Astrocyte of the spinal cord (primary cell): ENCODE measurements around the gene CACNA1E.

Source experiments
- DNase-seq: peaks from one replicate; pipeline ENCODE4 v3.0.0; 2011; ENCODE audit warnings: low read depth, low spot score
- H3K4me3 ChIP-seq: 2 replicates; pipeline ENCODE4 v1.5.1; 2011; ENCODE audit warnings: low read depth, mild to moderate bottlenecking, low read length, moderate library complexity
- in situ Hi-C: cut with HindIII; loops from 2 replicates; pipeline ENCODE4 v1.10.0; 2017; ENCODE audit warnings: low sequenced_read_pairs
- TF ChIP-seq, protein P1 (sequence below): IDR thresholded peaks from 2 replicates; pipeline ENCODE4 v1.5.1; 2012; ENCODE audit warnings: low read depth, mild to moderate bottlenecking, low read length, inconsistent platforms

The CACNA1E gene

DNA sequence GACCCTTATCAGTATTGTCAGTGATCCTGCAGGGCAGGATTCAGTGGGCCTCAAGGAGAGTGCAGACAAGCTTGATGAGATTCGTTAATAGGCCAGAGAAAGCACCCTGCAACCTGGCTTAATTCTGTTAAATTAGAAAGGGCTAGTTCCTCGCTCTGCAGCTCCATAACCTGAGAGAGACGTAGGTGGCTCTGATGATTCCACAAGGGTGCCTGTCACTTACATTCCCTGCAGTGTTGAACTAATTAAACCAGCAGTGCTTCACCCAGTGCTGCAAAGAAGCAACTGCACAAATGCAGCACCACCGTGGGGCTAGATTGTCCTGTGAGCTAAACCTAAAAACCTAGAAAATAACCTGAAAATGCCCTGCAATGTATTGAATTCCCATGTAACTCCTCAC is 270.8 kb downstream of the CACNA1E start:
- TF ChIP-seq, protein P1, sequence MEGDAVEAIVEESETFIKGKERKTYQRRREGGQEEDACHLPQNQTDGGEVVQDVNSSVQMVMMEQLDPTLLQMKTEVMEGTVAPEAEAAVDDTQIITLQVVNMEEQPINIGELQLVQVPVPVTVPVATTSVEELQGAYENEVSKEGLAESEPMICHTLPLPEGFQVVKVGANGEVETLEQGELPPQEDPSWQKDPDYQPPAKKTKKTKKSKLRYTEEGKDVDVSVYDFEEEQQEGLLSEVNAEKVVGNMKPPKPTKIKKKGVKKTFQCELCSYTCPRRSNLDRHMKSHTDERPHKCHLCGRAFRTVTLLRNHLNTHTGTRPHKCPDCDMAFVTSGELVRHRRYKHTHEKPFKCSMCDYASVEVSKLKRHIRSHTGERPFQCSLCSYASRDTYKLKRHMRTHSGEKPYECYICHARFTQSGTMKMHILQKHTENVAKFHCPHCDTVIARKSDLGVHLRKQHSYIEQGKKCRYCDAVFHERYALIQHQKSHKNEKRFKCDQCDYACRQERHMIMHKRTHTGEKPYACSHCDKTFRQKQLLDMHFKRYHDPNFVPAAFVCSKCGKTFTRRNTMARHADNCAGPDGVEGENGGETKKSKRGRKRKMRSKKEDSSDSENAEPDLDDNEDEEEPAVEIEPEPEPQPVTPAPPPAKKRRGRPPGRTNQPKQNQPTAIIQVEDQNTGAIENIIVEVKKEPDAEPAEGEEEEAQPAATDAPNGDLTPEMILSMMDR = no peak
- in situ Hi-C loops = no loop called here
- H3K4me3 ChIP-seq = no peak overlapping the region
- DNase-seq = no peak

DNA sequence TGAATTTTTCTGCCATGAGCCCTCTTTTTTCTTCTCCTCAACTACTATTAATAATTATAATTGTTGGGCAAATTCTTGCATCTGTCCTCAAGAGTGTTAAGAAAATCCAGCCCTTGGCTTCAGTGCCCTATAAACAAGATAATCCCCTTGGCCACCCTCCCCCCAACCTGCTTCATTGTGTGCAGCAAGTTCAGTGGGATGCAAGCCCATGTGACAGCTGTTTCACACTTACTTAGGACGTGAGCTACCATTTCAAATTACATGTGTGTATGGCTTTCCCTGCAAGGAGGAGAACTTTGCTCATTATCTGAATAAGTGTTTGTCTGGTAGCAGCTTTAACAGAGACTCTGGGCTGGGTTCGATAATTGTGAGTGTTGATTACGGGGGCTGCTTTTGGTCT is 276.2 kb downstream of the CACNA1E start:
- in situ Hi-C loops = no loop called here
- no peak for DNase-seq
- TF ChIP-seq, protein P1 = no peak
- no peak overlapping the region for H3K4me3 ChIP-seq

DNA sequence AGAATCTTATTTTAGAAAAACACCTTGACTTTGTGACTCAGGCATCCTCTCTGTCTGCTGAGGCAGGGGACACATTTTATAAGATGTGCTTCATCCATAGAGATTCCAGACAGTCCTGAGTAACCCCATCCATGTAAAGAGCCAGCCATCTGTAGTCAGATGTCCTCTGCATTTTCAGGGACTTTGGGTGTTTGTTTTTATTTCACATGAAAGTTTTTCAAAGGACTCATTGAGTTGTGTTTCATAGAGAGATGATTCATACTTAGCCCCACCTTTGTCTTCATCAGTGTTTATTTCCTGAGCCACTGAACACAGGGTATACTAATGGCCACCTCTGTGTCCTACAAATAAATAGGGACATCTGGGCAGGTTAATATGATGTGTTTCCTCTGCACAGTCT is 280.4 kb downstream of the CACNA1E start:
- no peak for DNase-seq
- TF ChIP-seq, protein P1 = no peak
- in situ Hi-C loops = no loop called here
- H3K4me3 ChIP-seq = no peak overlapping the region

DNA sequence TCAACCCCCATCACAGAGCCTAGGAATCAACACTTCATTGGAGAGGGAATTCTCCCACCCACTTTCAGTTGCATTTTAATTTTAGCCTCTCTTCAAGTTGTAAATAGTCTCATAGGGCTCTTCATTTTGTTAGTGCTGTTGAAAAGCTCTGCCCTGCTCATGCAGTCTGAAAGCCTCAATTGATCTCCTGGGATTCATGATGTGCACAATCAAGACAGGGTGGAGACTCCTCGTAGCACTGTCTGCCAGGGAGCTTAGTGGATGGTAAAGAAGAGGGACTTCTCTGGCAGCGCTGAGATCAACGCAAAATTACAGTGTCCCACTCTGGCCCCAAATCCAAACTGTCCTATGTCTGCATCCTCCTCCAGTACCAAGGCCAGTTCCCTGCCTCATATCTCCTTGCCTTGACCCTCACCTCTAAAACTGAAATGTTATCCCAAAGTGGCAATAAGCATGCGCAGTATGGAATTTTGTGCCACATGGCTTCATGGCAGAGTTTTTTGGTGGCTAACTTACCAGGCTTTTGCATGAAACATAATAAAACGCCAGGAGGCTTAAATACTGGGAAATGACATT is 282.2 kb downstream of the CACNA1E start:
- H3K4me3 ChIP-seq = no peak overlapping the region
- TF ChIP-seq, protein P1 = no peak
- no peak for DNase-seq
- in situ Hi-C loops = no loop called here

DNA sequence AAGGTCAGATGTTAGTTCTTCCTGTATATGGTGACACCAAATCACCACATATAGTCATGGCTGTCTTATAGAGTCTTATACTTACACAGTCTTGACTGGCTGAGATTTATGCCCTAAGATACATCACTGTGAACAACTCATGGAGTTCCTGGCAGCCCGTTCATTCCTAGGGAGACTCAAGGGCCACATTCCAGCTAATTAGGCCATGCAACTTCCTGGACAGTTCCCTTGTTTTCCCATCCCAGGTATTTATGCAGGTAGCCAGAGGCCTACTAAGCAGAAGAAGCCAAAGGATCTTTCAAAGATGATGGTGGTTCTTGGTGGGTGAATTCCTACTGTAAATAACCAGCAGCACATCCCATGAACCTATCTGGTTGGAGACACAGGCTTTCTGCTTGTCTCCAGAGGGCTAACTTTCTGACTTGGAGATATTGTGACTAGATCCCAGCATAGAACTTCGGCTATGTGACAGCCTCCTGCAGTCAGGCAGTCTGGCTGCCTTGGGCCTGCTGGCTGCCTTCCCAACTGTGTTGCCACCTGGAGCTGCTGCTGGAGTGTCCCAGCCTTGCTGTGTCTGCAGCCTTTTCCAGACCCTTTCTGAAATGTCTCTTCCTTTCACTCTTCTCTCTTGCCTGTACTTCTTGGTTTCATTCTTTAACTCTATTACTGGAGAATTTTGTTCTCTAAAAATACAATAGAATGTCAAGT is 283.8 kb downstream of the CACNA1E start:
- no peak overlapping the region for H3K4me3 ChIP-seq
- no peak for DNase-seq
- TF ChIP-seq, protein P1 = no peak
- in situ Hi-C loops = no loop called here

DNA sequence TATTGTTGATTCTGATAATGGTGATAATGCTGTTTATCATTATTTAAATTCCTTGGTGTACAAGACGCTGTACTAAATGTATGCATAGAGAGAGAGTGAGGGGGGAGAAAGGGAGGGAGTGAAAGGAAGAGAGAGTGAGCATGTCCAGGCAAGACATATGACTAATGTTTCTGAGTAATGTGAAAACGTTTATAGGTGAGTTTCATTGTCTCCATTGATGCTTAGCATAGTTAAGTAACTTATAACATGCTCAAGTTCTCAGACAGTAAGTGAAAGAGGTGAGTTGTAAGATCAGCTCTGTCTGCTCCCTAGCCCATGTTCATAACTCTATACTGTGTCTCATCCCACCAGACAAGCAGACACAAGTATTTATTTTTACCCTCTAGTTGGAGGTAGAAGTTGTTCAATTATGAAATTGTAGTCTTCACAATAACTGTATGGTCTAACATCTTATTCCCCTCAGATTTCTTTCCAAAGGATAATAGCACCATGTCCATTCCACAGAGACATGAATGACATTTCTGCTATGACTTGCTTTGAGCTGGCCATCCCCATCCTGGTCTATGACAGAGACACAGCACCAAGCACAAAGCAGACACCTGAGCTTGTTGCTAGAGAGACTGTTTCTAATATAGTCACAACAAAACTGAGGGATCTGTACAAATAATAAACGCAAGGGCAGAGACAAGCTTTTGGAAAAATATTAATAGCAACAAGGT is 285.1 kb downstream of the CACNA1E start:
- DNase-seq = no peak
- TF ChIP-seq, protein P1 = no peak
- no peak overlapping the region for H3K4me3 ChIP-seq
- in situ Hi-C loops = no loop called here
